ENCODE results near the gene CMIP. TPM values are rescaled to one million over a fixed set of nuclear protein-coding genes. Genes with fewer than 3 reads are reported as not detected.
"Not testable (repeated sequence)": the region's sequence is repeated elsewhere in the genome, so short reads cannot be mapped to it uniquely, and the experiment has no call there.

The CMIP gene
- polyA plus RNA-seq, 1 donor, result 11.9 TPM

GRCh38 chr16:81567087-81567486 lies 122.5 kb downstream of the CMIP start:
- no peak for DNase-seq (ENCODE audit: low read depth)

GRCh38 chr16:81567987-81568748 lies 123.6 kb downstream of the CMIP start:
- no peak for DNase-seq (ENCODE audit: low read depth)

- no peak for DNase-seq (ENCODE audit: low read depth)
These were observed 124.1 kb downstream of the CMIP start for GRCh38 chr16:81568749-81569087.

GRCh38 chr16:81569361-81570034 lies 124.9 kb downstream of the CMIP start:
- no peak for DNase-seq (ENCODE audit: low read depth)

GRCh38 chr16:81570151-81570846 lies 125.7 kb downstream of the CMIP start:
- DNase-seq (ENCODE audit: low read depth), result no peak

GRCh38 chr16:81571175-81571574 lies 126.6 kb downstream of the CMIP start:
- DNase-seq (ENCODE audit: low read depth), result no peak

GRCh38 chr16:81571592-81572385 lies 127.2 kb downstream of the CMIP start:
- no peak for DNase-seq (ENCODE audit: low read depth)

GRCh38 chr16:81572386-81573144 lies 128.0 kb downstream of the CMIP start:
- no peak for DNase-seq (ENCODE audit: low read depth)

- DNase-seq (ENCODE audit: low read depth), result no peak
These were observed 129.0 kb downstream of the CMIP start for GRCh38 chr16:81573533-81574020.

- no peak for DNase-seq (ENCODE audit: low read depth)
These were observed 129.6 kb downstream of the CMIP start for GRCh38 chr16:81574168-81574567.

GRCh38 chr16:81575307-81575706 lies 130.7 kb downstream of the CMIP start:
- DNase-seq (ENCODE audit: low read depth), result no peak

GRCh38 chr16:81575834-81576233 lies 131.2 kb downstream of the CMIP start:
- no peak for DNase-seq (ENCODE audit: low read depth)

GRCh38 chr16:81576696-81577095 lies 132.1 kb downstream of the CMIP start:
- no peak for DNase-seq (ENCODE audit: low read depth)

GRCh38 chr16:81577272-81577671 lies 132.7 kb downstream of the CMIP start:
- DNase-seq (ENCODE audit: low read depth), result not testable (repeated sequence)

- no peak for DNase-seq (ENCODE audit: low read depth)
These were observed 133.5 kb downstream of the CMIP start for GRCh38 chr16:81578076-81578475.

- no peak for DNase-seq (ENCODE audit: low read depth)
These were observed 134.2 kb downstream of the CMIP start for GRCh38 chr16:81578636-81579413.

GRCh38 chr16:81581107-81581506 lies 136.5 kb downstream of the CMIP start:
- no peak for DNase-seq (ENCODE audit: low read depth)

GRCh38 chr16:81582655-81583441 lies 138.2 kb downstream of the CMIP start:
- DNase-seq (ENCODE audit: low read depth), result no peak

- DNase-seq (ENCODE audit: low read depth), result no peak
These were observed 139.5 kb downstream of the CMIP start for GRCh38 chr16:81583893-81584631.
